NCI-H2227 (cell line): ENCODE data around the gene ATXN2.

Source experiments
- DNase-seq: peaks from one replicate; lab custom pipeline; 2025; ENCODE audit not compliant: unreplicated experiment; lab: John Stamatoyannopoulos, UW

ATXN2 gene

DNA sequence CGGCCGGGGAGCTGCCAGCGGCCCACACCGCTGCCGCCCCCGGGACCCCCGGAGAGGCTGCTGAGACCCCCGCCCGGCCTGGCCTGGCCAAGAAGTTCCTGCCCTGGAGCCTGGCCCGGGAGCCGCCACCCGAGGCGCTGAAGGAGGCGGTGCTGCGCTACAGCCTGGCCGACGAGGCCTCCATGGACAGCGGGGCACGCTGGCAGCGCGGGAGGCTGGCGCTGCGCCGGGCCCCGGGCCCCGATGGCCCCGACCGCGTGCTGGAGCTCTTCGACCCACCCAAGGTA, 180.6 kb downstream of the ATXN2 start:
- no peak for DNase-seq

DNA sequence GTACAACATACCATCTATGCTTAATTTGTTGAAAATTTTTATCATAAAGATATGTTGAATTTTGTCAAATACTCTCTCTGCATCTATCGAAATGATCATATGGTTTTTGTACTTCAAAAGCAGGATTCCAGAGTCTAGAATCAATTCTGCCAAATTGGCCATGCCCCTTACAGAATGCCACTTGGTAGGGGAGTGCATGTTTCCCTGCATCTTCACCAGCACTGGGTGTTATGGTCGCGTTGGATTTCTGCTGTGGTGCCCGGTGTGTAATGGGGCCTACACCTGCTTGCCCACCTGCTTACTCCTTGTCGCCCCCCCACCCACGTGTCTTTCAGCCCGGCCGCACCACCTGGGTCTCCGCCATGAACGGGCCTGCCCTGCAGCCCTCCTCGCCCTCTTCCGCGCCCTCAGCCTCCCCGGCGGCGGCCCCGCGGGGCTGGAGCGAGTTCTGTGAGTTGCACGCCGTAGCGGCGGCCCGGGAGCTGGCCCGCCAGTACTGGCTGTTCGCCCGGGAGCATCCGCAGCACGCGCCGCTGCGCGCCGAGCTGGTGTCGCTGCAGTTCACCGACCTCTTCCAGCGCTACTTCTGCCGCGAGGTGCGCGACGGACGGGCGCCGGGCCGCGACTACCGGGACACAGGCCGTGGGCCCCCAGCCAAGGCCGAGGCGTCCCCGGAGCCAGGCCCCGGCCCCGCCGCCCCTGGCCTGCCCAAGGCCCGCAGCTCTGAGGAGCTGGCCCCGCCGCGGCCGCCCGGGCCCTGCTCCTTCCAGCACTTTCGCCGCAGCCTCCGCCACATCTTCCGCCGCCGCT, 181.1 kb downstream of the ATXN2 start:
- DNase-seq, result no peak

DNA sequence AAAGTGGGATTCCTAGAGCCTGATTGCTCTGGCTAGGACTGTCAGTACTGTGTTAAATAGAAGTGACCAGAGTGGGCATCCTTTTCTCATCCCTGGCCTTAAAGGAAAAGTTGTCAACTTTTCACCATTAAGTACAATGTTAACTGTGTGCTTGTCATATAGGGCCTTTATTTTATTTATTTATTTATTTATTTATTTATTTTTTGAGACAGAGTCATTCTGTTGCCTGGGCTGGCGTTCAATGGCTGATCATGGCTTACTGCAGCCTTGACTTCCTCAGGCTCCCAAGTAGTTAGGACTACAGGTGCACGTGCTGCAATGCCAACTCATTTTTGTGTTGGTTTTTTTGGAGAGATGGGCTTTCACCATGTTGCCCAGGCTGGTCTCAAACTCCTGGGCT, 181.8 kb downstream of the ATXN2 start:
- DNase-seq, result no peak

DNA sequence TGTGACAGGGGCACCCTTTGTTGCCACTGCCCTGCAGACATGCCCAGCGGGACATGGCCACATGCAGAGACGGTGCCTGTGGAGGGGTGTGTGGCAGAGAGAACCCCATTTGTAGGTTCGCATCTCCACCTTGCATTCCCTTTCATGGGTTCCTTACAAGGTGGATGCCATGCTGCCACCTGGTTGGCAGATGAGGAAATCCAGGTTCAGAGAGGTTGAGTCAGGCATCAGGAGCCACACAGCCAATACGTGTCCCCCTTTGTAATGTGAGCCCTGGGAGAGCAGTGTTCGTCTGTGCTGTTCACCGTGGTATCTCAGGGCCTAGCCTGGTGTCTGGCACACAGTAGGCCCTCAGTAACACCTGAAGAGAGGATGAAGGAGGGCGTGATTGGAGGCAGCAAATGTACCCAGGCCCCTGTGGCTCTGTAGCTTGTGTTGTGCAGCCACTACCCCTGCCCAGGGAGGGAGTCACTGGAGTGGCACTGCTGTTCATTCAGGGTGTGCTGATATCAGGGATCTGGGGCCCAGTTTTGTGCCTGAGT, 184.3 kb downstream of the ATXN2 start:
- no peak for DNase-seq

DNA sequence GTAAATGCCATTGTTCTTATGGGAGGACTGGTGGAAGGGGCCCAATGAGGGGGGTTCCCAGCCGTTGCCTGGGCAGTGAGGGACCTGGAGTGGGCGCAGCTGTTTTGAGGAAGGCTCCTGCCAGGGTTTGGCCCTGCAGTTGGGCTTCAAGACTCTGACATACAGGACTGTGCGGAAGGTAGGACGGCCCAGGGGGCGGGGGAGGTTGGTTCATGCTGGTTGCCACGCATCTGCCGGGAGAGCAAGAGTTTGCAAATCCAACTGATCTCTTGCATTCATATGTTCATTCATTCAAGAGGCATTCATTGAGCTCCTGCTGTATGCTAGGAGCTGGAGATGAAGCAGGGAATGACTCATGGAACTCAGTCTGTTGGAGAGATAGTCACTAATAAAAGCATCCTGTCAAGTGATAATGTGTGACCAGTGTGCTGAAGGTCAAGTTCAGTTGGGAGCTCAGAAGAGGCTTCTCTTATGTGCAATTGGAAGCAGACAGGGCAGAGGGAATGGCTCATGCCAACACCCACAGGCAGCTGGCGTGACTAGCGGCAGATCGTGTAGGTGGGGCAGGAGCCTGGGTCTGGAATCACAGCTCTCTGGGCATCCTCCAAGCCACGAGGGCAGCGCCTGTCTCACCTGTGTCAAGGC, 185.6 kb downstream of the ATXN2 start:
- DNase-seq, result peak; percentile 30

DNA sequence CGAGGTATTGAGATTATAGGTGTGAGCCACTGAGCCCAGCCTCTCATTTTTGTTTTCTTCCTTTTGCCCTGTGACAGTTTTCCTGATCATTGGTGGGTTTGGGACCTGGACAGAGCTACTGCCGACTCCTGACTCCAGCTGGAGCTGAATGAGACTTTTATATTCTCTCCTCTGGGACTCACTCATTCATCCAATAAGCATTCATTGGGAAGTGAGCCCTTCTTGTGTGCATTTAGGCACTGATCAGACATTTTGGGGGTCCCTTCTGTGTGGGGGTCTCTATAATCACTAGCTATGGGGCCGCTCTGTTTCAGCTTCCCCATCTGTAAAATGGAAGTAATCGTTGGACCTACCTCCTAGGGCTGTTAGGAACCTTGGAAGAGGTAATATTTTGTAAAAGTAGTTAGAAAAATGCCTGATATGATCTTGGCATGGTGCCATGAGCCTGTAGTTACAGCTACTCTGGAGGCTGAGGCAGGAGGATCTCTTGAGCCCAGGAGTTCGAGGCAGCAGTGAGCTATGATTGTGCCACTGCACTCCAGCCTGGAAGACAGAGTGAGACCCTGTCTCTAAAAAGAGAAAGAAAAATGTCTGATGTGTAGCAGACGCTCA, 186.2 kb downstream of the ATXN2 start:
- DNase-seq, result no peak

DNA sequence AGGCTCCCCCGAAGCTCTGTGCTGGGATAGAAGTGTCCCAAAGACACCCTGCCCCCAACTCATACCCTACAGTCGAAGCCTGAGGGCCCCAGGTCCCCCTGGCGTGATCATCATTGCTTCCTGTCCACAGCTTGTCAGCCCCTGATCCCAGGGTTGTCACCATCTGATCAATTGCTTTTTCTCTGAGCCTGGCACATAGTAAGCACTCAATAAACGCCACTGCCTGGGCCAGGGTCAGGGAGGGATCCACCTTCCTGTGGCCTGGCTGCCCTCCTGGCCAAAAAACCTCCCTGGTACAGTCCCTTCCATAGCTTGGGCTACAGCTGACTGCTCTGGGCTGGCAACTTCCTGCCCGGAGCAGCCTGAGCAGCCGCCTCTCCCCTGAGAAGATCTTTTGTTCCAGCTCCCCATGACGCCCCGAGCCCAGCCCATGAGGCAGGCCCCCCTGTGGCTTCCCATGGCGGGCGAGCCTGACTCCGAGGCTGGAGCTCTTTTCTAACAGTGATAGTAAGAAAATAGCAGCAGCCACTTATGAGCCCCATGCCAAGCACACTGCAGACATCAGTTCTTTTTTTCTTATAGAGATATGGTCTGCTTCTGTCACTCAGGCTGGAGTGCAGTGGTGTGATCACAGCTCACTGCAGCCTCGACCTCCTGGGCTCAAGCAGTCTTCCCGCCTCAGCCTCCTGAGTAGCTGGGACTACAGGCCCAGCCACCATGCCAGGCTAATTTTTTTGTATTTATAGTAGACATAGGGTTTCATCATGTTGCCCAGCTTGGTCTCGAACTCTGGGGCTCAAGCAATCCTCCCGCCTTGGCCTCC, 186.9 kb downstream of the ATXN2 start:
- DNase-seq, result peak; percentile 47

DNA sequence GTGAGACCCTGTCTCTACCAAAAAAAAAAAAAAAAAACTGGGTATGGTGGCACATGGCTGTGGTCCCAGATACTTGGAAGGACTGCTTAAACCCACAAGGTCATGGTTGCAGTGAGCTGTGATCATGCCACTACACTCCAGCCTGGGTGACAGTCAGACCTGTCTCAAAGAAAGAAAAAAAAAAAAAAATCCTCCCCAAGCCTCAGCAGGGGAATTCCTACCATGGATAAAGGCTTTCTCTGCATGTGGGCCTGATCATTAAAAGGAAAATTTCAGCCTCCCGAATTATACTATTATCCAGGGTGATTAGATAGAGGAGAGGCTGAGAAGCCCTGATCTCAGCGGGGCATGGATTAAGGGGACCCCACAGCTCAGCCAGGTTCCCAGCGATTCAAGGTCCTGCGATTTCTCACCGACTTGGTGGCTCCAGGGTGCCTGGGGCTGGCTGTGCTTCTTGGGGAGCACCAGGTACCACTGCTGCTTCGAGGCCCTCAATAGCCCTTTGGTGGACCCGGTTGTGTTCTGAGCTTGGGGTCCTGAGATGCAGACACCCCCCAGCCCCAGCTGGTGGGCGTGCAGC, 187.8 kb downstream of the ATXN2 start:
- DNase-seq, result no peak

DNA sequence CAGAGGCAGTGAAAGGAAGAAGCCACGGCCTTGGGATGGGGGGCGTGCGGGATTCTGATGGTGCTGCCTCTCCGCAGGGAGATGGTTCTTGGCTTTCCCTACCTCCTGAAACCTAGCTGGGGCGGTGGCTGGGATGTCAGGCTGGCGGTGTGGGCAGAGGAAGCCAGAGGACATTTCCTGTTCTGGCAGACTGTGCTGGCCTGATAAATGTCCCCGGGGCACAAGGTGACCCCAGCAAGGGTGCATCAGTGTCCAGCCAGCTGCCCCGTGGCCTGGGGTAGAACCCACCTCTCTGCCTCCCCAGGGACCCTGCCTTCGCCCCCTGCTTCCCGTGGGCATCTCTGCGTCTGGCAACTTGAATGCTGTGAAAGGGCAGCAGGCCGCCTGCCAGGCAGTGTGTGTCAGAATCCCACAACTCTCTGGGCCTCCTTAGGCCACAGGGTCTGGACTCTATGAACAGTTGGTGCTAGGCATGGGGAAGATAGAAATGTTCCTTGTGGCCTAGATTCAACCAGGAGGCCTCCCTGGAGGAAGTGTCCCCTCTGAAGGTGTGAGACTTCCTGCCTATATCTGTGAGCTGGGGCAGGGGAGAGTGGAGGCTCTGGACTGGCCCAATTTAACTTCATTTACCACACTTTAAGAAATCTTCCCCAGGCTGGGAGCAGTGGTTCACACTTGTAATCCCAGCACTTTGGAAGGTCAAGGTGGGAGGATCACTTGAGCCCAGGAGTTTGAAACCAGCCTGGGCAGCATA, 188.5 kb downstream of the ATXN2 start:
- DNase-seq, result no peak

DNA sequence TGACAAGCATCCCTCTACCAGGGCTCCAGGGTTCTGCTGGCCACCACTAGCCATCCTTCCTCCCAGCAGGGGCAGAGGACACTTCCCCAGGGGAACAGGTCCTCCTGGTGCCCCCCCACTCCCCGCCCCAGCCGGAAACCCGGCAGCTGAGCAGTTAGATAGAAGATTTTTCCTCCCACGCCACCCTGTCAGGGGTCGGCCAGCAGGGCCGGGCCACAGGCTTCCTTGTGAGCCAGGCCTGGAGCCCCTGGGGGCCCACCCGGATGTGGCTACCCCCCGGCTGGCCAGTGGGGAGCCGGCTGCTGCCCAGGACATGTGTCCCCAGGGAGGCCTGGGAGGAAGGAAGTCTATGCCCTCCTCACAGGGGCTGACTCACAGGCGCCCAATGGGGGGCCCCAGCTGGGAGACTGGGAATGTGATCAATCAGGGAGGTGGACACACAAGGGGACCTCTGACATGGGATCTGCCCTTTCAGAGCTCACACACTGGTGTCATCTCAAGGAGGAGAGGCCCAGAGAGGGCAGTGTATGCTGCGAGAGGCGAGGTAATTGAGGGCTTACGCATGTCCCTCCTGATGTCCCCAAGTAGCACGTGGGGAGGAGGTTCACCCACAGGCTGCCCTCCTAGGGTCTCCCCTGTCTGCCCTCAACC, 189.2 kb downstream of the ATXN2 start:
- DNase-seq, result no peak

DNA sequence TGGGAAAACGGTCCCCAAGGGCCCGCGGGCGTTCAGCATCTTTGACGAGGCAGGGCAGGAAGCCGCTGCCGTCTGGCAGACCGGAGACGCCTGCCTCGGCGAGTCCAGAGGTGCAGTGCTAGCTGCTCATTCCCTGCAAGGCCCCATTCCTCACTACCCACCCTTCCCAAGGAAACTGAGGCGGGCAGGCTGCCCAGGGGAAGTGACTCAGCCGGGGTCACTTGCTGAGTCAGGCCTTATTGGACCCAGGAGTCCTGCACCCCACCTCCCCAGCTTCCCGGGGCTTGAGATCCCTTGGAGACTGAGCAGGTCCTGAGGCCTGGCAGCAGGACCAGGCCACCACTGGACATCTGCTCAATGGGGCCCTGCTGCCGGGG, 189.7 kb downstream of the ATXN2 start:
- DNase-seq, result no peak

DNA sequence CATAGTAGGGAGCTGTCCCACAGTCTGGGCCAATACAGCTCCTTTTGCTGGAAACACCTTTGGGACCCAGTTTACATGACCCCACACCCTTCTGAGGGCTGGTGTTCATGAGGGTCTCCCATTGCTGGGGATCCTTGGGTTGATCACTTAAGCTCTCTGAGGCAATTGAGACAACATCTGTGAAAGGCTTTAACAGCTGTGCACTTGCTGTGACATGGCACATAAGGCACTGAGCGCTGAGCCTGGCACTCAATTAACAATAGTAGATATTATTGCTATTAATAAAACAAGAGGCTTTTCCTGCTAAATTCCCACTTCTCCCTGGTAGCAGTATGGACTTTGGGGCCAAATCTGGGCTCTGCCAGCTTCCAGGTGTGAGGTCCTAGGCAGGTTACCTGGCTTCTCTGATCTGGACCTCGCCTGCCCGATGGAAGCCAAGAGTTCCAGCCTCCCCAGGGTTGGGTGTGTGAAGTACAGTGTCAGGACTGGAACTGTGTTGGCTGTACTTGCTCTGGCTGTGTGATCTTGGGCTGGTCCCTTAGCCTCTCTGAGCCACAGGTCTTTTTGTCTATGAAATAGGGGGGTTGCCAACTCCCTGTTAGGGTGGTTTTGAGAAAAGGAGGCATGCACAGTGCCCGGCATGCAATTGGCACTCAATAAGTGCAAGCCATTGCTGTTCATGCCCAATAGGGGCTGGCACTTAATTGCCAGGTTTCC, 190.3 kb downstream of the ATXN2 start:
- no peak for DNase-seq

DNA sequence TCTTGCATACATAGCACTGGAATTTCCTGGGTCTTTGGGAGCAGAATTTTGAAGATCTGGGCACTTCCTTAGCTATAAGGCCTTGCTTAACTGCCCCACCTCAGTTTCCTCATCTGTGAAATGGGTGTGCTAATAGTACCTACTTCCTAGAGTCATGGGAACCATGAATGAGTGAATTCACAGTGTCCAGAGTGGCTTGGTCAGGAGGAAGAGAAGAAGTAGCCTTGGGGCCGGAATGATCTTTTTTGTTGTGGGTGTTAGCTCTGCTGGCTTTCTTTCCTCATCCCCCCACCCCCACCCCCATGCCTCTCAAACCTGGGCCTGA, 191.0 kb downstream of the ATXN2 start:
- DNase-seq, result no peak

DNA sequence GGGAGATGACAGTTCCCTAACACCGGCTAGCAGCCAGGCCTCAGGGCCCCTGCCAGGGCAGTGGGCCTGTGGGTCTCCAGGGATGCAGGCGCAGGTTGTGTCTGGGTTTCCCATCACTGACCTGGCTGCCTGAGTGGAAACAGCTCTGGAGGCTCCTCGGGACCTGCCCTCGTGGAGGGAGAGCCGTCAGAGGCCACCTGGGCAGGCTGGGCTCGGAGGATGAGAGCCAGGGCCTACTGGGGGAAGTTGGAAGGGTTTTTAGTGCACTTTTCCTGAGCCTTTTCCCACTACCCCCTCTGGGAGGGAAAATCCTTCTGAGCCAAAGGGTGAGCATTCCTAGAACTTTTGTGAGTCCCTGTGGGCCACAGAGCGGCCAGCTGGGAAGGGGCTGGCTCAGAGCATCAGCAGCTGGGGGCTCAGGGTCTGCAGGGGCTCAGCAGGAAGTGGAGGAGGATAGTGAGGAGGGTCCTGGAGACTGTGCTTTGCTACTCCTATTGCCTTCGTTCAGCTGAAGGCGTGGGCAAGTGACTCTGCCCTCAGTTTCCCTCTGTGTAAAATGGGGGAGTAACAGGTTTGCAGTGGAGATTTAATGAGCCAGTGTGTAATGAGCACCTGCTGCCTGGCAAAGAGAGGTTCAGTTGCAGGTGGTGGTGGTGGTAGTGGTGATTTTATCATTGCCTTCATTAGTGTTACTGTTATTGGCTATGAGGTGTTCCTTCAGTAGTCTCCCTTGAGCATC, 191.6 kb downstream of the ATXN2 start:
- DNase-seq, result no peak

DNA sequence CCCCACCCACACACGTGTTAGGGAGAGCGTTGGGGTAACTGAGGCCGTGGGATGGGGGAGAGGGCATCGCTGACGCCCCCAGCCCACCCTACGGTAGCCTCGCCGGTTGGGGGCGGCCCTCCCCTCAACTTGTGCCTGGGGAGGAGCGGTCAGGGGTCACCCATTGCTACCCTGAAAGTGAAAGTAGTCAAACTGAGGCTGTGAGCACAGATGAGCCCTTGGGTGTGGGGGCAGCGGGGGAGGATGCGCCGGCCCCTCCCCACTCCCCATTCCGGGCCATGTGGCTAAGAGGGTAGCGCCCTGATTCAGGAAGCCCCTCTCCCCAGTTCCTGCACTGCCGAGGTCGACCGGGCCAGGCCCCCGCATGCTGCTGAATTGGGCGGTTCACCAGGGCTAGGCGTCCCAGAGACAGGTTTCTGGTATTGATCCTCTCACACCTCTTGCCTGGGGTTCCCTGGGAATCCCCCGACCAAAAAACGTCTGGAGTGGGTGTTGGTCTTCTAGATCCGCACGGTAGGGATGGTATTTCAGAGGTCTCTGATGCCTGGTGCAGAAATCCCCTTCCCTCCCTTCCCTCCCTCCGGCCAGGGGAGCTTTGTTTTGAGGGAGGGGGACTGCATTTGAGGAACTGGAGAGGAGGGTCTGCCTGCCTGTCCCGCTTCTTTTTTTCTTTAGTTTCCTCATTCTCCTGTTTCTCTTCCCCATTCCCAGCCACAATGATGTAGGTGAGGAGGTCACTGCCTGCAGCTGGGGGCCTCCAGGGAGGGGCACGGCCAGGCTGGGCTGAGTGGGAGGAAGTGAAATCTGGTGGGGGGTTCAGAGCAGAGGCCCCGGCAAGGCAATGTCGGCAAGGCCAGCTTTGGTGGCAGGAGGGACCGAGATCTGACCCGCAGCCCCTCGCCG, 192.4 kb downstream of the ATXN2 start:
- DNase-seq, result no peak

DNA sequence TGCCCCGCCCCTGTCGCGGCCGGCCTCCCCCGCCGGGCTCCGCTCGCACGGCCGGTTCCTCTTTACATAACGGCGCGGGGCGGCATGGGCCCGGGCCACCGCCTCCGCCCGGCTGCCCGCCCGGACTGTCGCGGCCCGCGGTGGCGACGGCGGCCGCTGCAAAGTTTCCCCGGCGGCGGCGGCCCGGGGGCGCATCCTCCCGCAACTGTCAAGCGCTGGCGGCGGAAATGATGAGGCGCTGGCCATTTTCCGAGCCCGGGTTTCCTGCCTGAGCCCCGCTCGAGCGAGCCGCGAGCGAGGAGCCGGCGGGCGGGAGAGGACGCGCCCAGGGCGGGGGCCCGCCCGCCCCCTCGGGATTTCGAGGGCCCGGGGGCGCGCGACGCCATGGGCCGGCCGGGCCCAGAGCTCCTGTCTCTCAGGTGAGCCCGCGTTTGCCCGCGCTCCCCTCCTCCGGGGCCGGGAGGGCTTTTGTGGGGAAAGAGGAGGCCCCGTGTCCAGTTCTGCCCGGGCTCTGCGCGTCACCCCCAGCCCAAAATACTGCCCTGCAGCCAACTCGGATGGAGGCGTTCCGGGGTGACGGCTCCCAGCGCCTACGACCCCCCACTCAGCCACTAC, 193.1 kb downstream of the ATXN2 start, which contains the start of gene SH2B3:
TSS of gene SH2B3 (plus strand) at position 65 of the 615 bp plus-strand sequence. CDS start 12,223 bp downstream, outside the sequence.
- peak; percentile 84 for DNase-seq
